HL-60/S4 (cell line): ENCODE data around the gene ADRB1.

Experiments used
- in situ Hi-C: fragments of 300-500 bp; cut with MboI; formaldehyde crosslinking; loops from 2 replicates; pipeline ENCODE4 v1.14.3; 2022; ENCODE audit warnings: low sequenced_read_pairs

The ADRB1 gene

GRCh38 chr10:114043532-114044246 is at the start of gene ADRB1:
Gene ADRB1 (plus strand): TSS chr10:114043866. CDS start chr10:114044133, 267 bp downstream.
- in situ Hi-C loops: no loop called here

GRCh38 chr10:113995201-113995600 is 48.5 kb upstream of the ADRB1 start:
- in situ Hi-C loops: no loop called here

GRCh38 chr10:113997428-113997827 is 46.2 kb upstream of the ADRB1 start:
- in situ Hi-C loops: no loop called here

GRCh38 chr10:113999531-113999930 is 44.1 kb upstream of the ADRB1 start:
- in situ Hi-C loops: no loop called here

DNA sequence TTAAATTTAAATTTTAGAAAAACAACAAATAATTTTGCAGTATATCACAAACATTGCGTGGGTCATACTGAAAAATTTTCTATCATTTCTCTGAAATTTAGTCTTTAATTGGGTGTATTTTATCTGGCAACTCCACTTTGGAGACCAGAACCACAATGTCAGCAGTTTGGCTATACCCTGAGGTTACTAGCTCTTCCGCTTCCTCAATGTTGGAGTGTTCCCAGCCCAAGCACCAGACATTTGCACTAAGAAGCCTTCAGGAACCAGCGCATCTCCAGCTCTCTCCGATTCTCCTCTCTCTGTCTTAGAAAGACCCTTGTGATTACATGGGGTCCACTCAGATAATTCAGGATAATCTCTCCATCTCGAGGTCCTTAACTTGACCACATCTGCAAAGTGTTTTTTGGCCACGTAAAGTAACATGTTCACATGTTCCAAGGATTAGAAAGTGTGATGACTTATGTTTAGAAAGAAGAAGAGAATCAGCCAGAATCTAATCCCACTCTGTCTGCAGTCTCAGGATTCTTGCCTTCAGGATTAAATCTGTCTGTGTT is 43.1 kb upstream of the ADRB1 start:
- in situ Hi-C loops: no loop called here

GRCh38 chr10:114002422-114002821 is 41.2 kb upstream of the ADRB1 start:
- in situ Hi-C loops: no loop called here

- in situ Hi-C loops: no loop called here
Observed at GRCh38 chr10:114003161-114003941, 40.3 kb upstream of the ADRB1 start.

- in situ Hi-C loops: no loop called here
Observed at GRCh38 chr10:114009281-114009996, 34.2 kb upstream of the ADRB1 start.

GRCh38 chr10:114010316-114010715 is 33.4 kb upstream of the ADRB1 start:
- in situ Hi-C loops: no loop called here

DNA sequence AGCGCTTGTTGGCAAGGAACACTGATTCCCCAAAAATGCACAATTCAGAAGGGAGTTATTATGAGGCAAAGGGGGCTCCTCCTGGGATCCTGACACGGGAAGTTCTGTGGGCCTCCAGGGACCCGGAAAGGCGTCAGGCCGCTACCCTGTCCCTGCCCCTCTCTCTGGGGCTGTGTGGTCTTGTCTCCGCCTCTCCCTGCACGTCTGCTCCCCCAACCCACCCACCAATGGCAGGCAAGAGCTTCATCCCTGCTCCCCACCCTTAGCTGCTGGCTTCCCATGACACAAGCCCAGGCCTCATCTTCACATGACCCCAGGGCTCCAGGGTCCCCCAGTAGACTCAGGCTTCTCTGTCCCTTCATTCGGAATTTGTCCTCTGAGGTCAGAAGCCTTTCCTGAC is 31.0 kb upstream of the ADRB1 start:
- in situ Hi-C loops: no loop called here

DNA sequence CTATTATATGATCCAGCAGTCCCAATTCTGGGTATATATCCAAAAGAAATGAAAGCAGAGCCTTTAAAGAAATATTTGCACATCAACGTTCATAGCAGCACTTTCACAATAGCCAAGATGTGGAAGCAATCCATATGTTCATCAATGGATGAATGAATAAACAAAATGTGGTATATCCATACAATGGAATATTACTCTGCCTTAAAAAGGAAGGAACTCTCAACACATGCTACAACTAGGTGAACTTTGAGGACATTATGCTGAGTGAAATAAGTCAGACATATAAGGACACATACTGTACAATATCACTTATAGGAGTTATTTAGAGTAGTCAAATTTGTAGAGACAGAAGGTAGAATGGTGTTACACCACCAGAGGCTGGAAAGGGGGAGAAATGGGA is 28.0 kb upstream of the ADRB1 start:
- in situ Hi-C loops: no loop called here

DNA sequence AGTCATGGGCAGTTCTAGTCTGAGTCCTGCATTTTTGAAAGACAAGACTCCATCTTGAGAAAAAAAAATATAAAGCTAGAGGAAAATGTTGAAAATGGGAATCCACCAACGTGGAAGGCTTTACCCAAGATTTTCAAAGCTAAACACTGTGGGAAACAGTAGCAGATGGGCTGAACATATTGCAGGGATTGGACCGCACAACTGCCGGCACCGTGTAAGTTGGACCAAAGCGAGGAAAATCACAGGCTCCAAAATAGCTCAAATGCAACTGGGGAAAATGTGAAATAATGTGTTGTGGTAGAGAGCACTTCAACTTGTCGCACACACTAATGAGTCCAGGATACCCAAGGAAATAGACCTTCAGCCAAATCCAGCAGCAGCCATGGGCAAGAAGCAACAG is 26.4 kb upstream of the ADRB1 start:
- in situ Hi-C loops: no loop called here

DNA sequence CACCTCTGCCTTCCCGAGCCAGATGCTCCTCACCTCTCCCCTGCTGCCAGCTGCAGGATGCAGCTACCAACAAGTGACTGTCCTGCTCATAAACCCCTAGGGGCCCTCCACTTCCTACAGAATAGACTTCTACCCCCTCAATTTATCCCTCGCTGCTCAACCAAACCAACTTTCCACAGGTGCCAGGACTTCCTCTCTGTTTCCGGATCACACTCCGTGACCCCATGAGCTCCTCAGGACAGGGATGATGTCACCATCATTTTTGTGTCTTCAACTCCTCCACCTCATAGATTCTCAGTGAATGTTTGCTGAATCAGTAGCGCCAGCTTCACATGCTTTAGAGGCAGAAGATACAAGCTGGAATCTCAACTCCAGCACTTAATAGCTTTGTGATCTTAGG is 25.8 kb upstream of the ADRB1 start:
- in situ Hi-C loops: no loop called here

DNA sequence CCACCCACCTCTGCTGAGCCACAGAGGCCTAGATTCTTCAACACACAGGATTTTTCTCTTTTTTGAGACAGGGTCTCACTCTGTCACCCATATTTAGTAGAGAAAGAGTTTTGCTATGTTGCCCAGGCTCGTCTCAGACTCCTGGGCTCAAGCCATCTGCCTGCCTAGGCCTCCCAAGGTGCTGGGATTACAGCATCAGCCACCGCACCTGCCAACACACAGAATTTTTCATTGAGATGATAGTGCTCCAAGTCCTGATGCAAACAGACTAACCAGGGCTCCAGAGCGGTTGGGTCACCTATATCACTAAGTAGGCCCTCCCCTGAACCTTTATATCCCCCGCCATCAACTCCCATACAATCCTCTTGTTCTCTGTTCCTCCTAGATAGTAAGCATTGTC is 24.4 kb upstream of the ADRB1 start:
- in situ Hi-C loops: no loop called here

DNA sequence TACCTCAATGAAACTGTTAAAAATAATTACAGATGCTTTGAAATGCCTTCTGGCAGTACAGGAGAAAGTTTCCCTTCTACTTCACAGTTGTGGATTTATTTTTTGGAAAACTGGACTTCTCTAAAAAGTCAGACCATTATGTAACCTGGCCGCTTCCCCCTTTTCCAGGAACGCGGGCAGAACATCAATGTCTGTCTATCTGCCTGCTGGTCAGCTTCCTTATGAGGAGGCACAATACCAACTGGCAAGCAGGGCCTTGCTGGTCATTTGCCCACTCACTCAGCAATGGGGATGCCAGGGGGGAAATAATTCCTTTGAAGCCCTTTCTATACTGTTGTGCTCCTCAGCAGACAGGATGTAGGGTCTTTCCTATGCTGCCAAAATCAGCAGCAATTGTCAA is 22.5 kb upstream of the ADRB1 start:
- in situ Hi-C loops: no loop called here

- in situ Hi-C loops: no loop called here
Observed at GRCh38 chr10:114021717-114022680, 21.7 kb upstream of the ADRB1 start.

- in situ Hi-C loops: no loop called here
Observed at GRCh38 chr10:114022766-114023597, 20.7 kb upstream of the ADRB1 start.

DNA sequence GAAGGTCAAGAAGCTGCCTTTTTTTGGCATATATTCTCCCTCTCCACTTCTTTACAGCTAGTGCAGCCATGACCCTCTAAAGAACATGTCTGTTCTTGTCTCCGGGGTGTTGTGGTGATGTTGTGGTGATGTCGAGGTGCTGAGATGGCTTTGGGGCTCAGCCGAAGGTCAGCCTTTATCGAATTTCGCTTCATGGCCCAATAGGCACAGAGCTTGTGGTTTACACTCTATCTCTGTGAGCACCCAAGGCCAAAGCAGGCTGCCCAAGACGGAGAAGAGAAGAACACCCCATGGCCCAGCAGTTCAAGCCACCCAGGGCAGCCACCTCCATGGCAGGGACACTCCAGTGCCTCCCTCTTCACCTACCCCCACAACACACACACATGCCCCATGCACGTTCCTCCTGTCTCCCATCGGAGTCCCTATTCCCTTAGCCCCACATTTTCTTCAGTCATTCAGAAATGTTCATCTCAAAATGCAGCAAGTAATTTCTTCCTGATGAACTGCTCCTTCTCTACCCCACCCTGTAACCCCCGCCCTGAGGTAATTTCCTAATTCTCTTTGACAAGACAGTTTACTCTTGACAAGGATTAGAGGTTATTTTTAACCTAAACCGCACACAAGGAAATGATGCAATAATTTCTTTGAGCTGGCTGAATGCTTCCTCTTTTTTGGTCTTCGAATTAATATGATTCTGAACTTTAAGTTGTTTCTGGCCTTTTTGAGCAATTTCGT is 18.6 kb upstream of the ADRB1 start:
- in situ Hi-C loops: no loop called here

DNA sequence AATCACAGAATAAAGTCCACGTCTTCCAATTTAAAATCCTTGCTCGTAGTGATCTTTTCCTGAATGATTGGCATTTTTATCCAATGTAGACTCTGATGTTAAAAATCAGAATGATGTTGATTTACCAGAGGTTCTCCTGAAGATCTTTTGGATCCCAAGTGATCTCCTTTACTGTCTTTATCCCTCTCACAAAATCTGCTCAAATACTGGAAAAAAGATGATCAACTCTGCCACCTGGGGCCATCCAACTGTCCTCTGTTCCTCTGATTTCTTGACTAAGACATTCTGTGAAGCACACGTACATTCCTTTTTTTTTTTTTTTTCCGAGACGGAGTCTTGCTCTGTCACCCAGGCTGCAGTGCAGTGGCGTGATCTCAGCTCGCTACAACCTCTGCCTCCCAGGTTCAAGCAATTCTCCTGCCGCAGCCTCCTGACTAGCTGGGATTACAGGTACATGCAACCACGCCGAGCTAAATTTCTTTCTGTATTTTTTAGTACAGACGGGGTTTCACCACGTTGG is 18.0 kb upstream of the ADRB1 start:
- in situ Hi-C loops: no loop called here
